Nephron progenitor cell (in vitro differentiated cells): ENCODE results near the gene HOXC5.

ENCODE experiments used
- DNase-seq: peaks from one replicate; pipeline ENCODE4 v3.0.0; 2021
- H3K27ac Mint-ChIP-seq: 2 replicates; pipeline ENCODE4 v1.8.0; 2021; ENCODE audit warnings: mild to moderate bottlenecking, moderate library complexity, mixed read lengths
- H3K27me3 Mint-ChIP-seq: 2 replicates; pipeline ENCODE4 v1.8.0; 2021; ENCODE audit warnings: mild to moderate bottlenecking, low read depth, mixed read lengths; ENCODE audit not compliant: poor library complexity
- H3K36me3 Mint-ChIP-seq: 2 replicates; pipeline ENCODE4 v1.8.0; 2021; ENCODE audit warnings: low read depth, mixed read lengths
- H3K4me1 Mint-ChIP-seq: 2 replicates; pipeline ENCODE4 v1.8.0; 2021; ENCODE audit warnings: mixed read lengths
- H3K4me3 Mint-ChIP-seq: 2 replicates; pipeline ENCODE4 v1.8.0; 2021; ENCODE audit warnings: mild to moderate bottlenecking, moderate library complexity, mixed read lengths
- H3K9me3 Mint-ChIP-seq: 2 replicates; pipeline ENCODE4 v1.8.0; 2021; ENCODE audit warnings: mild to moderate bottlenecking, moderate library complexity, mixed read lengths
- CTCF ChIP-seq: fragments of 200-600 bp; sonication (generic); IDR thresholded peaks from 2 replicates; pipeline ENCODE4 v1.5.0; 2021; ENCODE audit warnings: antibody characterized with exemption

Gene HOXC5

GRCh38 chr12:54032627-54033100 lies at the start of gene HOXC5:
Gene HOXC5, plus strand, starts transcription at chr12:54033050. Its CDS starts 73 bp downstream, at chr12:54033123.
- no peaks in the 10 kb centered on the region for H3K9me3 Mint-ChIP-seq
- H3K27me3 Mint-ChIP-seq, result peaks cover 2% of the 10 kb centered on the region
- peaks cover 22% of the 10 kb centered on the region for H3K36me3 Mint-ChIP-seq
- peak; percentile 88 for DNase-seq
- H3K4me3 Mint-ChIP-seq, result peak within 1 kb of the TSS; percentile 91
- H3K27ac Mint-ChIP-seq, result peak within 1 kb of the TSS; percentile 100
- peaks cover 84% of the 10 kb centered on the region for H3K4me1 Mint-ChIP-seq
- TF ChIP-seq CTCF, result peak; percentile 97

GRCh38 chr12:53983568-53983949 lies 49.3 kb upstream of the HOXC5 start:
- TF ChIP-seq CTCF, result no peak
- no peak for DNase-seq
- Mint-ChIP-seq H3K27ac (peak overlapping the region; percentile 95), H3K36me3 (peaks cover 24% of the 10 kb centered on the region), H3K4me1 (peaks cover 78% of the 10 kb centered on the region), H3K9me3 (no peaks in the 10 kb centered on the region), H3K27me3 (peaks cover 64% of the 10 kb centered on the region), H3K4me3 (peak overlapping the region; percentile 98)

- H3K27me3 Mint-ChIP-seq, result peaks cover 59% of the 10 kb centered on the region
- H3K4me3 Mint-ChIP-seq, result peak overlapping the region; percentile 98
- H3K4me1 Mint-ChIP-seq, result peaks cover 78% of the 10 kb centered on the region
- H3K36me3 Mint-ChIP-seq, result peaks cover 28% of the 10 kb centered on the region
- H3K9me3 Mint-ChIP-seq, result no peaks in the 10 kb centered on the region
- TF ChIP-seq CTCF, result no peak
- no peak for DNase-seq
- H3K27ac Mint-ChIP-seq, result peak overlapping the region; percentile 95
Observed at GRCh38 chr12:53983950-53984572, 48.8 kb upstream of the HOXC5 start.

GRCh38 chr12:53984901-53985691 lies 47.8 kb upstream of the HOXC5 start, which contains the start of gene HOXC10:
Gene HOXC10, plus strand, starts transcription at chr12:53985146. Its CDS starts 114 bp downstream, at chr12:53985260.
- Mint-ChIP-seq H3K36me3 (peaks cover 38% of the 10 kb centered on the region), H3K4me1 (peaks cover 78% of the 10 kb centered on the region), H3K27me3 (peaks cover 49% of the 10 kb centered on the region), H3K9me3 (no peaks in the 10 kb centered on the region), H3K27ac (peak within 1 kb of the TSS; percentile 96), H3K4me3 (peak within 1 kb of the TSS; percentile 98)
- DNase-seq, result peak; percentile 98
- TF ChIP-seq CTCF, result peak; percentile 60

- DNase-seq, result no peak
- H3K4me3 Mint-ChIP-seq, result peak overlapping the region; percentile 98
- peak overlapping the region; percentile 96 for H3K27ac Mint-ChIP-seq
Observed at GRCh38 chr12:53985692-53985993, 47.2 kb upstream of the HOXC5 start.

More at GRCh38 chr12:53985692-53985993, 47.2 kb upstream of the HOXC5 start:
- peaks cover 48% of the 10 kb centered on the region for H3K27me3 Mint-ChIP-seq
- H3K36me3 Mint-ChIP-seq, result peaks cover 44% of the 10 kb centered on the region
- TF ChIP-seq CTCF, result no peak
- peaks cover 78% of the 10 kb centered on the region for H3K4me1 Mint-ChIP-seq
- no peaks in the 10 kb centered on the region for H3K9me3 Mint-ChIP-seq
